A549 (cell line): Measurements from ENCODE around the gene CLEC16A. TPM values are rescaled to one million over a fixed set of nuclear protein-coding genes. Genes with fewer than 3 reads are reported as not detected.

ENCODE experiments used
- ATAC-seq, 2 experiments: fragments of 200-7000 bp in 1 of 2; fragments of >200 bp in 1 of 2; cut with Nextera tagmentation in 1 of 2; cut with Tn5 transposase in 1 of 2; 3 replicates each; pipeline versions ENCODE4 v1.8.0 to v1.9.1; 2018 to 2020; ENCODE audit warnings: mild to moderate bottlenecking in 1 of 2, moderate library complexity in 1 of 2
- CTCF ChIA-PET: fragments of 300-600 bp; sonication (Branson Sonifier 250); formaldehyde crosslinking; extraction: SDS; loops from one replicate; lab custom pipeline; 2021; ENCODE audit warnings: antibody characterized with exemption, inconsistent platforms; lab: Yijun Ruan, JAX
- POLR2A ChIA-PET: fragments of 350-600 bp; formaldehyde crosslinking; extraction: SDS; loops from one replicate; lab custom pipeline; 2021; ENCODE audit warnings: antibody characterized with exemption, inconsistent platforms; lab: Yijun Ruan, JAX
- DNase-seq, 2 experiments: peaks; one replicate each; pipeline versions ENCODE4 v3.0.0 to v3.0.0-alpha.2; 2011 to 2016; ENCODE audit warnings: low read depth in 1 of 2, low spot score in 1 of 2
- FAIRE-seq: peaks from 2 replicates; lab custom pipeline; 2011; peaks lifted over from hg19 to GRCh38; lab: Jason Lieb, UNC
- H3K27ac ChIP-seq, 2 experiments: fragments of >200 bp; sonication (Bioruptor Twin); formaldehyde crosslinking; 3 replicates each; pipeline ENCODE4 v1.5.1; 2016 to 2017
- H3K4me1 ChIP-seq: fragments of >200 bp; sonication (Bioruptor Twin); formaldehyde crosslinking; 3 replicates; pipeline ENCODE4 v1.6.1; 2016
- H3K4me2 ChIP-seq: fragments of >200 bp; sonication (Bioruptor Twin); formaldehyde crosslinking; 3 replicates; pipeline ENCODE4 v1.6.1; 2016
- H3K4me3 ChIP-seq: fragments of >200 bp; sonication (Bioruptor Twin); formaldehyde crosslinking; 3 replicates; pipeline ENCODE4 v1.5.1; 2016
- H3K9me3 ChIP-seq: fragments of >200 bp; sonication (Bioruptor Twin); formaldehyde crosslinking; 3 replicates; pipeline ENCODE4 v1.6.1; 2016
- E2F6 ChIP-seq: IDR thresholded peaks from 2 replicates; pipeline ENCODE4 v1.6.1; 2012; ENCODE audit warnings: low read depth, borderline replicate concordance
- EP300 ChIP-seq, 2 experiments: fragments of >200 bp; sonication (Bioruptor Twin); formaldehyde crosslinking; IDR thresholded peaks; 2 replicates in 1 of 2; 3 replicates in 1 of 2; pipeline ENCODE4 v1.6.1; 2016 to 2017
- ESRRA ChIP-seq: fragments of 150-350 bp; IDR thresholded peaks from 2 replicates; pipeline ENCODE4 v1.6.1; 2014; ENCODE audit warnings: mild to moderate bottlenecking, low read length, borderline replicate concordance
- FOSB ChIP-seq: fragments of 250-450 bp; sonication (Bioruptor Pico); IDR thresholded peaks from 2 replicates; pipeline ENCODE4 v1.5.0; 2020; ENCODE audit warnings: mild to moderate bottlenecking, moderate library complexity
- FOXS1 ChIP-seq: fragments of 250-450 bp; sonication (Bioruptor Pico); IDR thresholded peaks from 2 replicates; pipeline ENCODE4 v1.5.0; 2020; ENCODE audit warnings: mild to moderate bottlenecking, moderate library complexity
- GATA3 ChIP-seq: IDR thresholded peaks from 2 replicates; pipeline ENCODE4 v1.6.1; 2012; ENCODE audit warnings: borderline replicate concordance
- HEYL ChIP-seq: fragments of 250-450 bp; sonication (Bioruptor Pico); IDR thresholded peaks from 2 replicates; pipeline ENCODE4 v1.8.0; 2021; ENCODE audit warnings: mild to moderate bottlenecking, moderate library complexity
- HOXB5 ChIP-seq: fragments of 250-450 bp; sonication (Bioruptor Pico); IDR thresholded peaks from 2 replicates; pipeline ENCODE4 v1.5.0; 2020; ENCODE audit warnings: mild to moderate bottlenecking, moderate library complexity
- JUN ChIP-seq, 2 experiments: fragments of >200 bp; sonication (Bioruptor Twin); formaldehyde crosslinking; IDR thresholded peaks; 2 replicates in 1 of 2; 3 replicates in 1 of 2; pipeline ENCODE4 v1.6.1; 2016 to 2017
- JUNB ChIP-seq: fragments of >200 bp; sonication (Bioruptor Twin); formaldehyde crosslinking; IDR thresholded peaks from 2 replicates; pipeline ENCODE4 v1.6.1; 2016
- MAZ ChIP-seq: fragments of 150-350 bp; IDR thresholded peaks from 2 replicates; pipeline ENCODE4 v1.6.1; 2014; ENCODE audit warnings: antibody characterized with exemption, low read depth, low read length, borderline replicate concordance
- NFE2L2 ChIP-seq: fragments of 150-350 bp; conservative IDR thresholded peaks from 2 replicates; pipeline ENCODE4 v1.6.1; 2014; ENCODE audit warnings: low read length
- PBX3 ChIP-seq: IDR thresholded peaks from 2 replicates; pipeline ENCODE4 v1.6.1; 2012
- POLR2A ChIP-seq: IDR thresholded peaks from 2 replicates; pipeline ENCODE4 v1.6.1; 2012; ENCODE audit warnings: mild to moderate bottlenecking, low read length
- POLR2AphosphoS2 ChIP-seq: conservative IDR thresholded peaks from 2 replicates; pipeline ENCODE4 v1.6.1; 2012; ENCODE audit warnings: low read length, improper control_type of control experiment, inconsistent platforms
- RAD21 ChIP-seq, 2 experiments: fragments of >200 bp in 1 of 2; sonication (Bioruptor Twin) in 1 of 2; formaldehyde crosslinking in 1 of 2; IDR thresholded peaks in 1 of 2; conservative IDR thresholded peaks in 1 of 2; 2 replicates in 1 of 2; 3 replicates in 1 of 2; pipeline ENCODE4 v1.6.1; 2012 to 2018; ENCODE audit warnings: inconsistent platforms in 1 of 2
- RARB ChIP-seq: fragments of 250-450 bp; sonication (Bioruptor Pico); IDR thresholded peaks from 2 replicates; pipeline ENCODE4 v1.8.0; 2021; ENCODE audit warnings: mild to moderate bottlenecking, moderate library complexity
- RFX5 ChIP-seq: fragments of 450-650 bp; IDR thresholded peaks from 2 replicates; pipeline ENCODE4 v1.7.1; 2014; ENCODE audit warnings: antibody characterized with exemption, mild to moderate bottlenecking, moderate library complexity
- RNF2 ChIP-seq: fragments of 200-600 bp; sonication (generic); IDR thresholded peaks from 2 replicates; pipeline ENCODE4 v1.6.1; 2016; ENCODE audit warnings: low read depth, mild to moderate bottlenecking, antibody characterized with exemption, moderate library complexity, borderline replicate concordance
- SMC3 ChIP-seq: fragments of >200 bp; sonication (Bioruptor Twin); formaldehyde crosslinking; IDR thresholded peaks from 3 replicates; pipeline ENCODE4 v1.6.1; 2018; ENCODE audit warnings: inconsistent platforms
- SREBF2 ChIP-seq: fragments of 450-650 bp; IDR thresholded peaks from 2 replicates; pipeline ENCODE4 v1.6.1; 2014; ENCODE audit warnings: mild to moderate bottlenecking, moderate library complexity
- TFCP2L1 ChIP-seq: fragments of 250-450 bp; sonication (Bioruptor Pico); IDR thresholded peaks from 2 replicates; pipeline ENCODE4 v1.5.0; 2021; ENCODE audit warnings: mild to moderate bottlenecking
- TP53 ChIP-seq: fragments of 250-450 bp; sonication (Bioruptor Pico); IDR thresholded peaks from 2 replicates; pipeline ENCODE4 v1.5.0; 2021; ENCODE audit warnings: mild to moderate bottlenecking, moderate library complexity
- WGBS: methylation state at CpG from one replicate; pipeline ENCODE4 v1.1.6; 2017; ENCODE audit errors: missing lambda C conversion rate; 5-methylcytosine and 5-hydroxymethylcytosine counted together
- polyA plus RNA-seq, 4 experiments: library from polyadenylated mRNA; depleted of rRNA in 3 of 4; stranded (reverse); fragments of >200 nt; fragmentation: RNase III in 1 of 4; extraction: RNeasy Plus Mini Kit Qiagen cat#74134 plus additional on column Dnase treatment in 1 of 4; gene quantifications; 2 replicates in 3 of 4; 3 replicates in 1 of 4; pipeline ENCODE4 v1.2.3, GENCODE V29; 2011 to 2017

CLEC16A gene
- polyA plus RNA-seq, 2 of the 4 experiments (the other 2 are of a cell fraction) = 8.3 to 10.4 TPM

- peaks cover 14% of the 10 kb centered on the region for H3K9me3 ChIP-seq
- TF ChIP-seq RAD21 (conservative IDR thresholded peaks at IDR 0.05 in 1 of 2, IDR thresholded peaks at IDR 0.05 in 1 of 2) = peak in 1 of 2 experiments; percentile 27; a peak in 1 of 5 replicates
- TF ChIP-seq MAZ = no peak
- peak in 1 of 2 experiments; percentile 61; a peak in 2 of 6 replicates for ATAC-seq
- no peak for DNase-seq
- no peak overlapping the region for H3K27ac ChIP-seq
- H3K4me1 ChIP-seq = no peaks in the 10 kb centered on the region
- H3K4me3 ChIP-seq = no peak overlapping the region
- POLR2A ChIA-PET = interaction anchor here (1.2 kb wide), 1 partner anchor 45 kb away, joined by 4 read pairs; the partner anchor contains the start of gene SOCS1
- 41% methylated on average over 16 of the region's 16 CpGs for WGBS
- H3K4me2 ChIP-seq = no peak overlapping the region
- CTCF ChIA-PET = interaction anchor here (1.0 to 1.7 kb wide), 2 partner anchors 11 to 248 kb away, joined by 3 to 9 read pairs; no protein-coding TSS in a partner anchor
- no peak for FAIRE-seq
Observed at GRCh38 chr16:11211061-11211976, 267.0 kb downstream of the CLEC16A start.

GRCh38 chr16:11211977-11212797 is 267.8 kb downstream of the CLEC16A start:
- FAIRE-seq (no peak), DNase-seq (no peak), ATAC-seq (peak; percentile 32 to 42; a peak in 4 of 6 replicates)
- Histone ChIP-seq H3K4me1 (no peaks in the 10 kb centered on the region), H3K27ac (no peak overlapping the region), H3K4me3 (no peak overlapping the region), H3K9me3 (peaks cover 17% of the 10 kb centered on the region), H3K4me2 (no peak overlapping the region)
- no peak for TF ChIP-seq TFCP2L1 (CRISPR knock-in tag)
- no peak for TF ChIP-seq SREBF2
- WGBS = 53% methylated on average over 15 of the region's 16 CpGs
- CTCF ChIA-PET = interaction anchor here (0.6 to 1.7 kb wide), 3 partner anchors 44 to 590 kb away, joined by 3 to 9 read pairs (median 4); partner anchors contain the start of gene SOCS1
- POLR2A ChIA-PET = interaction anchor here (1.2 kb wide), 1 partner anchor 44 kb away, joined by 4 read pairs; the partner anchor contains the start of gene SOCS1

- POLR2A ChIA-PET = interaction anchor here (1.2 kb wide), 1 partner anchor 43 kb away, joined by 4 read pairs; the partner anchor contains the start of gene SOCS1
Observed at GRCh38 chr16:11212798-11213196, 268.4 kb downstream of the CLEC16A start.

GRCh38 chr16:11213373-11213772 is 269.0 kb downstream of the CLEC16A start:
- 83% methylated on average over 2 of the region's 5 CpGs for WGBS
- DNase-seq (no peak), ATAC-seq (peak; percentile 22 to 30; a peak in 5 of 6 replicates), FAIRE-seq (no peak)
- ChIA-PET POLR2A (interaction anchor here (0.6 kb wide), 1 partner anchor 8 kb away, joined by 5 read pairs; no protein-coding TSS in a partner anchor), CTCF (interaction anchor here (1.7 kb wide), 1 partner anchor 250 kb away, joined by 9 read pairs; no protein-coding TSS in a partner anchor)
- H3K4me1 ChIP-seq = no peaks in the 10 kb centered on the region
- no peak overlapping the region for H3K4me2 ChIP-seq
- no peak overlapping the region for H3K4me3 ChIP-seq
- TF ChIP-seq TP53 (CRISPR knock-in tag) (no peak), FOSB (CRISPR knock-in tag) (no peak), RARB (CRISPR knock-in tag) (no peak), JUN (IDR thresholded peaks at IDR 0.05) (no peak), HOXB5 (CRISPR knock-in tag) (no peak), PBX3 (no peak), FOXS1 (CRISPR knock-in tag) (no peak), HEYL (CRISPR knock-in tag) (no peak), JUNB (no peak), RFX5 (no peak), GATA3 (no peak), POLR2A (no peak), POLR2AphosphoS2 (no peak)
- peaks cover 14% of the 10 kb centered on the region for H3K9me3 ChIP-seq
- no peak overlapping the region for H3K27ac ChIP-seq

More at GRCh38 chr16:11212798-11213196, 268.4 kb downstream of the CLEC16A start:
- no peak for TF ChIP-seq SMC3
- no peak for TF ChIP-seq EP300 (IDR thresholded peaks at IDR 0.05)
- TF ChIP-seq ESRRA = no peak
- TF ChIP-seq NFE2L2 = no peak
- no peak for TF ChIP-seq E2F6
- TF ChIP-seq RNF2 = no peak
- TF ChIP-seq, all 56 proteins: peak for 0
- ATAC-seq = peak; percentile 32 to 42; a peak in 3 of 6 replicates
- DNase-seq = no peak
- H3K4me1 ChIP-seq = no peaks in the 10 kb centered on the region
- no peak overlapping the region for H3K4me3 ChIP-seq
- CTCF ChIA-PET = interaction anchor here (0.6 to 1.7 kb wide), 3 partner anchors 43 to 591 kb away, joined by 3 to 9 read pairs (median 4); partner anchors contain the start of gene SOCS1
- 54% methylated on average over 9 of the region's 16 CpGs for WGBS
- FAIRE-seq = no peak
- H3K4me2 ChIP-seq = no peak overlapping the region
- H3K9me3 ChIP-seq = peaks cover 14% of the 10 kb centered on the region
- H3K27ac ChIP-seq = no peak overlapping the region
